HepG2 (cell line): ENCODE results near the gene SPAG6. TPM values are rescaled to one million over a fixed set of nuclear protein-coding genes. Genes with fewer than 3 reads are reported as not detected.

ENCODE experiments used
- AKAP8 ChIP-seq: sonication (generic); formaldehyde crosslinking; IDR thresholded peaks from 2 replicates; pipeline ENCODE4 v1.5.1; 2020; ENCODE audit warnings: mild to moderate bottlenecking, missing genetic modification reagents
- CC2D1A ChIP-seq: sonication (generic); formaldehyde crosslinking; IDR thresholded peaks from 2 replicates; pipeline ENCODE4 v1.8.1; 2023; ENCODE audit warnings: mild to moderate bottlenecking, missing genetic modification reagents
- EHMT2 ChIP-seq: fragments of 200-600 bp; sonication (generic); IDR thresholded peaks from 2 replicates; pipeline ENCODE4 v1.7.0; 2017; ENCODE audit warnings: antibody characterized with exemption, low read depth, low read length, borderline replicate concordance
- GATAD2A ChIP-seq: IDR thresholded peaks from 2 replicates; pipeline ENCODE4 v1.6.1; 2016
- HMG20A ChIP-seq: IDR thresholded peaks from 2 replicates; pipeline ENCODE4 v1.6.1; 2016; ENCODE audit warnings: borderline replicate concordance
- HNF4A ChIP-seq: sonication (generic); formaldehyde crosslinking; IDR thresholded peaks from 2 replicates; pipeline ENCODE4 v1.4.0; 2020; ENCODE audit warnings: missing genetic modification reagents
- HNF4G ChIP-seq, 2 experiments: sonication (generic) in 1 of 2; formaldehyde crosslinking in 1 of 2; IDR thresholded peaks; 2 replicates each; pipeline versions ENCODE4 v1.4.0 to v1.6.1; 2011 to 2020; ENCODE audit warnings: borderline replicate concordance in 2 of 2, low read depth in 2 of 2, mild to moderate bottlenecking in 2 of 2, low read length in 1 of 2, missing genetic modification reagents in 1 of 2, moderate library complexity in 1 of 2
- MAFF ChIP-seq: IDR thresholded peaks from 2 replicates; pipeline ENCODE4 v1.6.1; 2011; ENCODE audit warnings: low read depth, low read length, improper control_type of control experiment
- SALL1 ChIP-seq: sonication (generic); formaldehyde crosslinking; IDR thresholded peaks from 2 replicates; pipeline ENCODE4 v1.8.0; 2022; ENCODE audit warnings: mild to moderate bottlenecking, missing genetic modification reagents
- SIN3B ChIP-seq: fragments of 150-350 bp; IDR thresholded peaks from 2 replicates; pipeline ENCODE4 v1.6.1; 2014; ENCODE audit warnings: low read length
- ZFP37 ChIP-seq: sonication (generic); formaldehyde crosslinking; IDR thresholded peaks from 2 replicates; pipeline ENCODE4 v1.4.0; 2020; ENCODE audit warnings: missing genetic modification reagents, borderline replicate concordance
- ZNF317 ChIP-seq: sonication (generic); formaldehyde crosslinking; IDR thresholded peaks from 2 replicates; pipeline ENCODE4 v1.5.0; 2020; ENCODE audit warnings: mild to moderate bottlenecking, missing genetic modification reagents
- polyA plus RNA-seq, 8 experiments: library from polyadenylated mRNA; depleted of rRNA in 3 of 8; stranded (reverse) in 7 of 8; unstranded in 1 of 8; fragments of >200 nt; fragmentation: Illumina TruSeq in 4 of 8; extraction: Trizol in 4 of 8; gene quantifications; 2 replicates each; pipeline versions ENCODE4 v1.2.1 to v1.2.3, GENCODE V29; 2011 to 2016; ENCODE audit warnings: low read depth in 4 of 8, missing spikeins in 1 of 8, mixed read lengths in 1 of 8; ENCODE audit not compliant: insufficient read depth in 1 of 8
- total RNA-seq, 5 experiments: library from RNA; depleted of rRNA; stranded (reverse); fragments of >200 nt; fragmentation: Illumina TruSeq; extraction: Trizol; gene quantifications; 2 replicates each; pipeline ENCODE4 v1.2.3, GENCODE V29; 2016; ENCODE audit warnings: low read depth in 1 of 5
- TF ChIP-seq, protein P1 (sequence below): sonication (generic); formaldehyde crosslinking; conservative IDR thresholded peaks from 2 replicates; pipeline ENCODE4 v1.4.0; 2020; ENCODE audit warnings: mild to moderate bottlenecking, missing genetic modification reagents, moderate library complexity
- TF ChIP-seq, protein P2 (sequence below): sonication (generic); formaldehyde crosslinking; IDR thresholded peaks from 2 replicates; pipeline ENCODE4 v1.4.0; 2020; ENCODE audit warnings: missing genetic modification reagents, low read depth, mild to moderate bottlenecking, borderline replicate concordance
- TF ChIP-seq, protein P3 (sequence below): sonication (generic); formaldehyde crosslinking; IDR thresholded peaks from 2 replicates; pipeline ENCODE4 v1.5.1; 2020; ENCODE audit warnings: mild to moderate bottlenecking, missing genetic modification reagents, borderline replicate concordance
- TF ChIP-seq, protein P4 (sequence below): IDR thresholded peaks from 2 replicates; pipeline ENCODE4 v1.6.1; 2018; ENCODE audit warnings: missing genetic modification reagents, mild to moderate bottlenecking, missing compliant biosample characterization
- TF ChIP-seq, protein P5 (sequence below): sonication (generic); formaldehyde crosslinking; IDR thresholded peaks from 2 replicates; pipeline ENCODE4 v1.4.0; 2020; ENCODE audit warnings: missing genetic modification reagents

Gene SPAG6
- total and polyA plus RNA-seq, 2 of the 13 experiments (the other 11 are each of a cell fraction or from before 2014, with no cell fraction given), result not detected

DNA sequence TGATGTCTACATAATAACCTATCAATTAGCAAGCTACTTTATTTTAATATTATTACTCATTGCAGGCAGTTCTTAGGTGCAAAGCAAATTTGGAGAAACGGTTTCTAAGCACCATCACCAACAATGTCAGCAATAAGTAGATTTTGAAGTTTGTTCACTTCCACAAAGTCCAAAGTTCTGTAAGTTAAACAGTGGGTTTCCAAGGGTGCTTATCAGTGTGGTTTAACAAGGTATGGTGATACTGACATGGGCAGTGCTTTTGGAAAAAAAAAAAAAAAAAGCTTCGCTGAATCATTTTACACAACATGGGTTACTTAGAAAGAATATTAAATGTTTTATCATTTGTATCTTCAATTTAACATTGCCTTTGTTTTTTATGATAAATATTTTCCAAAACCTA lies 101.8 kb downstream of the SPAG6 start (continued):
- TF ChIP-seq, protein P1, sequence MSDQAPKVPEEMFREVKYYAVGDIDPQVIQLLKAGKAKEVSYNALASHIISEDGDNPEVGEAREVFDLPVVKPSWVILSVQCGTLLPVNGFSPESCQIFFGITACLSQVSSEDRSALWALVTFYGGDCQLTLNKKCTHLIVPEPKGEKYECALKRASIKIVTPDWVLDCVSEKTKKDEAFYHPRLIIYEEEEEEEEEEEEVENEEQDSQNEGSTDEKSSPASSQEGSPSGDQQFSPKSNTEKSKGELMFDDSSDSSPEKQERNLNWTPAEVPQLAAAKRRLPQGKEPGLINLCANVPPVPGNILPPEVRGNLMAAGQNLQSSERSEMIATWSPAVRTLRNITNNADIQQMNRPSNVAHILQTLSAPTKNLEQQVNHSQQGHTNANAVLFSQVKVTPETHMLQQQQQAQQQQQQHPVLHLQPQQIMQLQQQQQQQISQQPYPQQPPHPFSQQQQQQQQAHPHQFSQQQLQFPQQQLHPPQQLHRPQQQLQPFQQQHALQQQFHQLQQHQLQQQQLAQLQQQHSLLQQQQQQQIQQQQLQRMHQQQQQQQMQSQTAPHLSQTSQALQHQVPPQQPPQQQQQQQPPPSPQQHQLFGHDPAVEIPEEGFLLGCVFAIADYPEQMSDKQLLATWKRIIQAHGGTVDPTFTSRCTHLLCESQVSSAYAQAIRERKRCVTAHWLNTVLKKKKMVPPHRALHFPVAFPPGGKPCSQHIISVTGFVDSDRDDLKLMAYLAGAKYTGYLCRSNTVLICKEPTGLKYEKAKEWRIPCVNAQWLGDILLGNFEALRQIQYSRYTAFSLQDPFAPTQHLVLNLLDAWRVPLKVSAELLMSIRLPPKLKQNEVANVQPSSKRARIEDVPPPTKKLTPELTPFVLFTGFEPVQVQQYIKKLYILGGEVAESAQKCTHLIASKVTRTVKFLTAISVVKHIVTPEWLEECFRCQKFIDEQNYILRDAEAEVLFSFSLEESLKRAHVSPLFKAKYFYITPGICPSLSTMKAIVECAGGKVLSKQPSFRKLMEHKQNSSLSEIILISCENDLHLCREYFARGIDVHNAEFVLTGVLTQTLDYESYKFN (CRISPR knock-in tag), result peak; percentile 74
- no peak for TF ChIP-seq ZFP37 (CRISPR knock-in tag)
- peak; percentile 67 for TF ChIP-seq HNF4G (IDR thresholded peaks at IDR 0.05; ENCODE audit: borderline replicate concordance, low read depth, low read length)
- no peak for TF ChIP-seq HNF4G (CRISPR knock-in tag; IDR thresholded peaks at IDR 0.05; ENCODE audit: borderline replicate concordance, low read depth)
- no peak for TF ChIP-seq SIN3B
- TF ChIP-seq ZNF317, result no peak
- TF ChIP-seq, protein P2, sequence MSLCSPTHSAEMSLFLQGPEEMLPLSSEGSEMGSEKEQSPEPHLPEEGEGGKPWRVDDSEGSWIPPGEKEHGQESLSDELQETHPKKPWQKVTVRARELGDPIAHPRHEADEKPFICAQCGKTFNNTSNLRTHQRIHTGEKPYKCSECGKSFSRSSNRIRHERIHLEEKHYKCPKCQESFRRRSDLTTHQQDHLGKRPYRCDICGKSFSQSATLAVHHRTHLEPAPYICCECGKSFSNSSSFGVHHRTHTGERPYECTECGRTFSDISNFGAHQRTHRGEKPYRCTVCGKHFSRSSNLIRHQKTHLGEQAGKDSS (CRISPR knock-in tag), result no peak
- TF ChIP-seq EHMT2, result peak; percentile 50; the same call in 1 of the 2 replicates
- peak; percentile 26; the same call in 1 of the 2 replicates for TF ChIP-seq HMG20A
- TF ChIP-seq, protein P3, sequence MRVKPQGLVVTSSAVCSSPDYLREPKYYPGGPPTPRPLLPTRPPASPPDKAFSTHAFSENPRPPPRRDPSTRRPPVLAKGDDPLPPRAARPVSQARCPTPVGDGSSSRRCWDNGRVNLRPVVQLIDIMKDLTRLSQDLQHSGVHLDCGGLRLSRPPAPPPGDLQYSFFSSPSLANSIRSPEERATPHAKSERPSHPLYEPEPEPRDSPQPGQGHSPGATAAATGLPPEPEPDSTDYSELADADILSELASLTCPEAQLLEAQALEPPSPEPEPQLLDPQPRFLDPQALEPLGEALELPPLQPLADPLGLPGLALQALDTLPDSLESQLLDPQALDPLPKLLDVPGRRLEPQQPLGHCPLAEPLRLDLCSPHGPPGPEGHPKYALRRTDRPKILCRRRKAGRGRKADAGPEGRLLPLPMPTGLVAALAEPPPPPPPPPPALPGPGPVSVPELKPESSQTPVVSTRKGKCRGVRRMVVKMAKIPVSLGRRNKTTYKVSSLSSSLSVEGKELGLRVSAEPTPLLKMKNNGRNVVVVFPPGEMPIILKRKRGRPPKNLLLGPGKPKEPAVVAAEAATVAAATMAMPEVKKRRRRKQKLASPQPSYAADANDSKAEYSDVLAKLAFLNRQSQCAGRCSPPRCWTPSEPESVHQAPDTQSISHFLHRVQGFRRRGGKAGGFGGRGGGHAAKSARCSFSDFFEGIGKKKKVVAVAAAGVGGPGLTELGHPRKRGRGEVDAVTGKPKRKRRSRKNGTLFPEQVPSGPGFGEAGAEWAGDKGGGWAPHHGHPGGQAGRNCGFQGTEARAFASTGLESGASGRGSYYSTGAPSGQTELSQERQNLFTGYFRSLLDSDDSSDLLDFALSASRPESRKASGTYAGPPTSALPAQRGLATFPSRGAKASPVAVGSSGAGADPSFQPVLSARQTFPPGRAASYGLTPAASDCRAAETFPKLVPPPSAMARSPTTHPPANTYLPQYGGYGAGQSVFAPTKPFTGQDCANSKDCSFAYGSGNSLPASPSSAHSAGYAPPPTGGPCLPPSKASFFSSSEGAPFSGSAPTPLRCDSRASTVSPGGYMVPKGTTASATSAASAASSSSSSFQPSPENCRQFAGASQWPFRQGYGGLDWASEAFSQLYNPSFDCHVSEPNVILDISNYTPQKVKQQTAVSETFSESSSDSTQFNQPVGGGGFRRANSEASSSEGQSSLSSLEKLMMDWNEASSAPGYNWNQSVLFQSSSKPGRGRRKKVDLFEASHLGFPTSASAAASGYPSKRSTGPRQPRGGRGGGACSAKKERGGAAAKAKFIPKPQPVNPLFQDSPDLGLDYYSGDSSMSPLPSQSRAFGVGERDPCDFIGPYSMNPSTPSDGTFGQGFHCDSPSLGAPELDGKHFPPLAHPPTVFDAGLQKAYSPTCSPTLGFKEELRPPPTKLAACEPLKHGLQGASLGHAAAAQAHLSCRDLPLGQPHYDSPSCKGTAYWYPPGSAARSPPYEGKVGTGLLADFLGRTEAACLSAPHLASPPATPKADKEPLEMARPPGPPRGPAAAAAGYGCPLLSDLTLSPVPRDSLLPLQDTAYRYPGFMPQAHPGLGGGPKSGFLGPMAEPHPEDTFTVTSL (CRISPR knock-in tag), result peak; percentile 56; the same call in 1 of the 2 replicates
- TF ChIP-seq MAFF, result peak; percentile 7; the same call in 1 of the 2 replicates
- 0 out of 2 replicates have a peak, but pooled peaks have one; percentile 13 for TF ChIP-seq GATAD2A
- TF ChIP-seq, protein P4, sequence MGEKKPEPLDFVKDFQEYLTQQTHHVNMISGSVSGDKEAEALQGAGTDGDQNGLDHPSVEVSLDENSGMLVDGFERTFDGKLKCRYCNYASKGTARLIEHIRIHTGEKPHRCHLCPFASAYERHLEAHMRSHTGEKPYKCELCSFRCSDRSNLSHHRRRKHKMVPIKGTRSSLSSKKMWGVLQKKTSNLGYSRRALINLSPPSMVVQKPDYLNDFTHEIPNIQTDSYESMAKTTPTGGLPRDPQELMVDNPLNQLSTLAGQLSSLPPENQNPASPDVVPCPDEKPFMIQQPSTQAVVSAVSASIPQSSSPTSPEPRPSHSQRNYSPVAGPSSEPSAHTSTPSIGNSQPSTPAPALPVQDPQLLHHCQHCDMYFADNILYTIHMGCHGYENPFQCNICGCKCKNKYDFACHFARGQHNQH (CRISPR knock-in tag), result no peak
- no peak for TF ChIP-seq CC2D1A (CRISPR knock-in tag)
- TF ChIP-seq, protein P5, sequence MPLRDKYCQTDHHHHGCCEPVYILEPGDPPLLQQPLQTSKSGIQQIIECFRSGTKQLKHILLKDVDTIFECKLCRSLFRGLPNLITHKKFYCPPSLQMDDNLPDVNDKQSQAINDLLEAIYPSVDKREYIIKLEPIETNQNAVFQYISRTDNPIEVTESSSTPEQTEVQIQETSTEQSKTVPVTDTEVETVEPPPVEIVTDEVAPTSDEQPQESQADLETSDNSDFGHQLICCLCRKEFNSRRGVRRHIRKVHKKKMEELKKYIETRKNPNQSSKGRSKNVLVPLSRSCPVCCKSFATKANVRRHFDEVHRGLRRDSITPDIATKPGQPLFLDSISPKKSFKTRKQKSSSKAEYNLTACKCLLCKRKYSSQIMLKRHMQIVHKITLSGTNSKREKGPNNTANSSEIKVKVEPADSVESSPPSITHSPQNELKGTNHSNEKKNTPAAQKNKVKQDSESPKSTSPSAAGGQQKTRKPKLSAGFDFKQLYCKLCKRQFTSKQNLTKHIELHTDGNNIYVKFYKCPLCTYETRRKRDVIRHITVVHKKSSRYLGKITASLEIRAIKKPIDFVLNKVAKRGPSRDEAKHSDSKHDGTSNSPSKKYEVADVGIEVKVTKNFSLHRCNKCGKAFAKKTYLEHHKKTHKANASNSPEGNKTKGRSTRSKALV (CRISPR knock-in tag), result no peak
- TF ChIP-seq AKAP8 (CRISPR knock-in tag), result no peak
- TF ChIP-seq HNF4A, result peak; percentile 78
- TF ChIP-seq SALL1, result no peak
